Head of caudate nucleus (tissue), 42 donors: ENCODE data around the gene RBM19.
A peak's percentile ranks its signal among the peaks of the same experiment; 100 is the strongest.

ENCODE experiments used
- DNase-seq, 42 donors: peaks; one replicate each; pipeline versions ENCODE4 v3.0.0 to v3.0.0-alpha.2; 2020 to 2021; ENCODE audit warnings: mixed read lengths in 7 of 42
- intact Hi-C: fragments of 100-400 bp; cut with DNase I; formaldehyde crosslinking; loops from one replicate; pipeline ENCODE4 v1.15.0; 2022

The RBM19 gene

DNA sequence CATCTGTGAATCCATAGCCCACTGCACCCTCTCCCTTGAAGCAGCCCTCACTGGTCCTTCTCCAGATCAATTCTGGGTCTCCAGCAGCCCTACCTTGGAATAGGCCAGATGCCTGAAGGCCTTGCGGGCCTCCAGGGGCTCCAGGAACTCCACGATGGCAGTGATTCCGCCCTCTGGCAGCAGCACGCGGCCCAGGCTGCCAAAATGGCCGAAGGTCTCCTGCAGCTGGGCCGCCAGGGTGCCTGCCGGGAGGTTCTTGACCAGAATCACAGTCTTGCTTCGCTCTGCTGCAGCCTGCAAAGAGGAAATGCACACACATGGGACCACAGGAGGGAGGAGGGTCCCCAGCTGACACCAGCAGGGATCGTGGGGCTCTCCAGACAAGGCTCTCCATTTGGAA lies 26.3 kb downstream of the RBM19 start:
- intact Hi-C loops, result no loop called here
- no peak for DNase-seq

DNA sequence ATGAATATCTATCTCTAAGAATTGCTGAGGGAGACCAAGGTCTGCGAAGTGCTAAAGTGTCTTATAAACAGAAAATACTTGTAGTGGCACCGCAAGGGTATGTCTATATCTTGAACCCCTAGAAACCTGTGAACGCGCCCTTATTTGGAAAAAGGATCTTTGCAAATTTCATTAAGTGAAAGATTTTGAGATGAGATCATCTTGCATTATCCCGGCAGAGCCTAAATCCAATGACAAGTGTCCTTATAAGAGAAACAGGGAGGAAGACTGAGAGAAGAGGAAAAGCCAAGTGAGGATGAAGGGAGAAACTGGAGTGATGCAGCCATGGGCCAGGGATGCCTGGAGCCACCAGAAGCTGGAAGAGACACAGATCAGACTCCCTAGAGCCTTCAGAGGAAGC lies 27.7 kb downstream of the RBM19 start:
- intact Hi-C loops, result no loop called here
- DNase-seq, result no peak

DNA sequence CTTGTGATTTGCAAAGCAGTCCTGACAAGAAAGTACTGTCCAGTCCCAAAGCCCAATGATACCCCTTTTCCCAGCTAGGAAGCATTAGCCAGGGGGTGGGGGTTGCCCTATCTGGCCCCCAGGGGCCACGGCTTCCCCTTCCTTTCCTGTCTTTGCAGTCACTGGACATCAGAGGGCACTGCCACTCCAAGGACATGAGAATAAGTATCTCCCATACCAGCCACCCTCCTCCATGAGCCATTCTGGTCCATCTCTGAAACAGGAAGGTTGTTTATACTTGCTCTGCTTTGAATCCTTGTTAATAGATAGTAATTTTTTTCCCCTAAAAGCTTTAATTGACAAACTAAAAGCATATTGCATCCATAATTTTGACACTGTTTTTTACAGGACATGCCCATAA lies 29.7 kb downstream of the RBM19 start:
- intact Hi-C loops, result no loop called here
- no peak for DNase-seq

DNA sequence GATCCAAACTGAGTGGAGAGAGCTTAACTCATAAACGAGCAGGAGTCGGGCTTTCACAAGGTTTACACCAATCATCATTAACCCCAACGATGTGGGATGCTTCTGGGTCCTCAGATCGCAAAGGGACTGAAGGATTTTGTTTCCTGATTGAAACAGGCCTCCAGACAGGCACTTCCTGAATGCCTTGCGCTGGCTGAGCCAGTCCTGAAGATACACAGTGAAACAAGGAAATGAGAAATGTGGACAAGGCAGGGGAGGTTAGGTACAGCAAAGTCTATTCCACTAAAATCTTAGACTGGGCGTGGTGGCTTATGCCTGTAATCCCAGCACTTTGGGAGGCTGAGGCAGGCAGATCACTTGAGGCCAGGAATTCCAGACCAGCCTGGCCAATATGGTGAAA lies 30.7 kb downstream of the RBM19 start:
- DNase-seq, result no peak
- intact Hi-C loops, result no loop called here

DNA sequence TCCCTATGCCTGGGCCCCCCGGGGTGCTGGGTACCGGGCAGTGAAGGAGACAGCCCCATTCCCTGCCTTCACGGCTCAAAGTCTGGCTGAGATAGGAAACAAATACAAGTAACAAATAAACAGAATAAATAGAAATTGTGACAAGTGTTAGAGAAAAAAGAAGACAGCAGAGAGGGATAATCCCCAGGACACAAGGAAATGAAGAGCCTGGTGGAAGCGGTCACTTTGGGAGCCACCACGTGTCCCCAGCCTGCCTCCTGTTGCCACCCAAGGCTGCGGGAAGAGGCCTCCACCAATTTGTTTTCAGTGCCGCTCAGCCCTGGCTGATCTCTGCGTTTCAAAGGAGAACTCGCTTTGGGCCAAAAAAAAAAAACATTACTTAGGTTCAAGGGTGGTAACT lies 31.2 kb downstream of the RBM19 start:
- DNase-seq, result no peak
- intact Hi-C loops, result no loop called here

DNA sequence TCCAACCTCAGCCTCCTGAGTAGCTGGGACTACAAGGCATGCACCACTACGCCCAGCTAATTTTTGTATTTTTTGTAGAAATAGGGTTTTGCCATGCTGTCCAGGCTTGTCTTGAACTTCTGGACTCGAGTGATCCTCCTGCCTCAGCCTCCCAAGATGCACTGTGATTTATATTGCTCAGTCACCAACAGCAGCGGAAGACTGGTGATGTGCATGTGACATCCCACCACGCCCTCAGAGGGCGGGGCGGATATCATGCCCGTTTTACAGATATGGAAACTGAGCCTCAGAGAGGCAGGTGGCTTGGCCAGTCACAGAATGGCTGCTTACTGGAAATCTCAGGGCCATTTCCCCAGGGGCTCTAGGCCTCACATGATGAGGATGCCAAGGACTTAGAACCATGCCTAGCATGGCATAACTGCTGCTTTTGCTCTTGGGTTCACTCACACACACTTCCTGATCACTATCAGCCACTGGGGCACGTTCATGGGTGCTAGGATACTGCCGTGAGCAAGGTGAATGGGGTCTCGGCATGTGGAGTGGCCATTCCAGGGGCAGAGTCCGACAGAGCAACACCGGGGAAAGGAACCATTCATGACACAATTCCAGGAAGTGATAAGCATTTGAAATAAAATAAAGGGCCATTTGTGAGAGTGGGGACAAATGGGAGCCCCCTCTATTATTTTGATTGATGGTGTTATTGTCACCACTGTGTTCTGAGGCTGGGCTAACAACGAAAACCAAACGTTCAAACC lies 31.9 kb downstream of the RBM19 start:
- intact Hi-C loops, result no loop called here
- no peak for DNase-seq

DNA sequence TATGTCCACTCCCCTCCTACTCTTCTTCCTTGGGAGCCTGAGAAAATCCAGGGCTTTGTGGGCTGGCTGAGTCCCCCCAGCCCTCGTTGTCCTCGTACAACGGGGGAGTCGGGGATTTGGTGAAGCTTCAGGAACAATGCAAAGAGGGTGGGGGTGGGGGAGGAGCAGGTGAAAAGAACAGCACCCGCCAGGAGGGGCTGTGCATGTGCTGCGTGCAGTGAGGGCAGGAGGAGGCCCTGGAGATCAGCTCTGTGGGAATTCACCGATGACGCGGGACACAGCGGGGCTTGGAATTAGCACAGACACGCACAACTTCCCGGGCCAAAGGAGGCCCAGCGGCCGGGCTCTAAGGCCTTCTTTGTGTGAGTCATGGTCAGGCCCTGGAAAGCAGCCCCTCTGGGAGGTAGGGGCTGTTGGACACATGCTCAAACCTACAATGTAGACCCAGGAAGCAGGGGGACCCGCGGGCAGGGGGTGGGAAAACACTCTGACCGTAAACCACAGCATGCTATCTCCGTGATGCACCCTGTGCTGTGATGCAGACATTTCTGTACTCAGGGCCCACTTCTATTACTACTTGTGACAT lies 32.8 kb downstream of the RBM19 start:
- peak in 33 of 42 donors; percentile 10 to 71 (median 46) for DNase-seq
- intact Hi-C loops, result no loop called here

DNA sequence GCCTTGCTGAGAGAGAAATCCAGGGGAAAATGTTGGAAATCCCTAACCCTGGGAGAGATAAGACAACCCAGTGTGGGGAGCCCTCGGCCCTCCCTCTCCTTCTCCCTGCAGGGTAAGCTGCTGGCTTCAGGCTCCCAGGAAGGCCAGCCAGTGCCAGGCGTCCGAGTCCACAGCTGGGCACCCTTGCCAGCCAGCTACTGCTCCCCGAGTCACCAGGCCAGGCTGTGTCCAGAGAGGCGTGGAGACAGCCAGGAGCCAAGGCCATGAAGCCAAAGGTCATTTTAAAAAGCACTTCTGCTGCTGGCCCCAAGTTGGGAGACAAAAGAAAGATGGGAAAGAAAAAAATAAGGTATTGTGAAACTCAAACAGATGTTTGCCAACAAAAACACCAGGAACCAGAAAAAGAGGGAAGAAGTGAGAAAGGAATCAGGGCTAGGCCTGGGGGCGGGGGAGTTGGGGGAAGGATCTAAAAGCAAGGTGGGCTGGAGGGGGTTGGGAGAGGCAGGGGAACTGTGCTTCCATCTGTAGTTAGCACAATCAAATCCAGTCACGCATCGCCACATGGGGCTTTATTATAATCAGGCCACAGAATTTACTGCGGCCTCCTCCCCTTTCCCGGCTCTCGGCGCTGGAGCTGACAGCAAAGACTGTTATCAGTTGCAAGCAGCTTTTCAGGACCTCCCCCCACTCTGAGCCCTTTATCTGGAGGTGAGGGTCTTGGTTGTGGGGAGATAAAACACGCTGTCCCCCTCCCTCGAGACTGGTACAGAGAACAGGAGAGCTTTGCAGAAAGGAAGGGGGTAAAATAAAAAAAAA lies 33.5 kb downstream of the RBM19 start:
- intact Hi-C loops, result no loop called here
- peak; percentile 63 to 92 (median 84) for DNase-seq

DNA sequence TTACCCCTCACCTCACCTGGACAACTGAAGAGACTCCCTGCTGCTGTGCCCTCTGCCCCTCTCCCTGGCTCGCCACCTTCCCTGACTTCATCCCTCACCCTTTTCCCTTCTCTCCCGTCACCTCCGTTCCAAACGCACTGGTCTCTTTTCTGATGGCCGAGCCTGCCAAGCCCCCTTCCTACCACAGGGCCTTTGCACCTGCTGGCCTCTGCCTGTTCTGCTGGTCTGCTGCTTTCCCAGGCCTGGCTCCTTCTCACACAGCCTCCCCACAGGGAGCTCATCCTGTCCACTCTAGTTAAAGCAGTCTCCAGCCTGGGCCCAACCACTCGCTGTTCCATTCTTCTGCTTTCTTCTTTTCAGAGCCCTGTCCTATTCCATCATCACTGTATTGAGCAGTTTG lies 34.6 kb downstream of the RBM19 start:
- intact Hi-C loops, result no loop called here

DNA sequence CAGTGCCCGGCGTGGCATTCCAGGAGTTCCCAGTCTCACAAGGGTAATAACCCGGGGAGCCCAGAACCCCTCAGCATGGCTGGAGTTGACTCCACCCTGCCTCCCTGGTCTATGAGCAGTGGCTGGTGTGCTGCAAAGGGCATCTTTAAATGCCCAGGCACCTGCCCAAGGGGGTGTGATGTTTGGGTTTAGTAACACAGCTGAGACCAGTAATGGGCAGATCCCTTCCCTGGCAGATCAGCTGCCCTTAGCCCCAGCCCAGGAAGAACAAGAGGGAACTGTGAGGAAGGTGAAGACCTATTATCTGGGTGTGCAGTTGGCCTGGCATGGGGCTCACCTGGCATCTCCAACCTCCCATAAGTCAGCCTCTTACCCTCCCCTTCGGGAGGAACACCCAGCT lies 35.9 kb downstream of the RBM19 start:
- DNase-seq, result no peak
- intact Hi-C loops, result no loop called here

More for the DNA sequence above, 34.6 kb downstream of the RBM19 start:
- DNase-seq, result no peak

DNA sequence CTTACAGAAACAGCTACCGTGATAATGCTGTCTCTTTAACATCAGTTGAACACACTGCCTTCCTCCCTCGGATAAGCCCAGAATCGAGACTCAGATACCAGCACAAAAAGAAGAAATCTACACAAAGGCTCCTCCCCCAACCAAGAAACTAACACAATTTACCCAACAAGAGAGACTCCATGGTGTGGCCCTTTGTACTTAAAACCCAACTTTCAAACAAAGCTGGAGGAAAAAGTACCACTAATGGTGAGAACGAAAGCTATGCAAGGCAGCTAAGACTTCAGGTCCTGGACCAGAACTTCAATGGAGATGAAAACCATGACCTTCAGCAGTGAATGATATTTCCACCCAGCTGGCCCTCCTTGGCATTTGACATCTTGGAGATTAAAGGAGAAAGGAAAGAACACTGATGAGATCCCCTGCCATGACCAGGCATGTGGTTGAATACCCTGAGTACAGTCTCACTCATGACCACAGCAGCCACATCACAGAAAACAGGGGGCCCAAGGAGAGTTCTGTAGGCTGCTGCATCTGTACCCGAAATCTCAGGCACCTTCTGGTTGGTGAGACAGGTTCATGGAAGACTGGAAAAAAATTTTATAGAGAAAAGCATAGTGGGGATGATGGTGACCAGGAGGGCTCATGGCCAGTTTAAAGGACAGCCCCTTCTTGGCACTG lies 36.7 kb downstream of the RBM19 start:
- intact Hi-C loops, result no loop called here
- DNase-seq, result no peak

DNA sequence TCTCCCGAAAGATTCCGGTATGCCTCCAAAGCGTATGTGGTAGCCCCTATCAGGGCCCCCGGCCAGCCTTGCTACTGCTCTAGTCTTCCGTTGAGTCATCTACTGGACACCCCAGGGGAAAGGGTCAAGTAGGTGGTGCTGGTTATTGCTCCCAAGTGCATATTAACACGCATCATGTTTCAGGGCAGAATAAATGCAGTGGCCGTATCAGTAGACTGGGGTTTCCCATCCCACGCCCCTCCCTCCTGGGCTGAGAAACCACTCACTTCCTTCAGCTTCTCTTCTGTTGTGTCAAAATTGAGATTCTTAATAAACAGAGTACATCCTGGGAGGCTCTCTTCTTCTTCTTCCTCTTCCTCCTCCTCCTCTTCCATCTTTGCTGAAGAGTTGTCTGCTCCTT lies 39.3 kb downstream of the RBM19 start:
- no peak for DNase-seq
- intact Hi-C loops, result no loop called here

DNA sequence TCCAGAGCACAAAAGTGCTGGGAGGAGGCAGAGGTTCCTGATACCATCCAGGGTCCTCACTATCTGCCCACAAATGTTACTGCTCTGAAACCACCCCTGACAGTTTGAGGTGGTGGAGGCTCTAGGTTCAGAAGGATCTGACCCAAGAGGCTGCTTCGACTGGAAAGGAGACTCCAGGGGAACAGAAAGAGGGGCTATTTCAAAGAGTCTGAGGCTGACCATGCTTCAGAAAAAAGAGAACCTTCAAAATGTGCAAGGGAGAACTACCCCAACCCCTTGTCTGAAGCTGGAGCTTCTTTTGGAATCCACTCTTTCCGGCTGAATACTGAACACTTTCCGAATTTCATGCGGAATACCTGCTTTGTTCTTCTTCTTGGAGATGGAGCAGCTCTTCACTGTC lies 41.8 kb downstream of the RBM19 start:
- intact Hi-C loops, result no loop called here
- DNase-seq, result no peak

DNA sequence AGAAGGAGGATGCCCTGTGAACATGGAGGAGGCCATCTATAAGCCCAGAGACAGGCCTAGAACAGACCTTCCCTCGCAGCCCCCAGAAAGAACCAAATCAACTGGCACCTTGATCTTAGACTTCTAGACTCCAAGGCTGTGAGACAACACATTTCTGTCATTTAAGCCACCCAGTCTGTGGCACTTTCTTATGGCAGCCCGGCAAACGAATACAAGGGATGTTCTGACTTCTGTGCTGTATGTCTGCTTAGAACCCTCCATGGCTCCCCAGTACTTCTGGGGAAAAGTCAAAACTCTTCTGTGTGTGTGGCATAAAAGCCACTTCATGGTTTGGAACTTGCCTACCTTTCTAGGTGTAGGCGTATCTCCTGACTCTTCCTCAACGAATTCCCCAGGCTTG lies 42.9 kb downstream of the RBM19 start:
- no peak for DNase-seq
- intact Hi-C loops, result no loop called here

DNA sequence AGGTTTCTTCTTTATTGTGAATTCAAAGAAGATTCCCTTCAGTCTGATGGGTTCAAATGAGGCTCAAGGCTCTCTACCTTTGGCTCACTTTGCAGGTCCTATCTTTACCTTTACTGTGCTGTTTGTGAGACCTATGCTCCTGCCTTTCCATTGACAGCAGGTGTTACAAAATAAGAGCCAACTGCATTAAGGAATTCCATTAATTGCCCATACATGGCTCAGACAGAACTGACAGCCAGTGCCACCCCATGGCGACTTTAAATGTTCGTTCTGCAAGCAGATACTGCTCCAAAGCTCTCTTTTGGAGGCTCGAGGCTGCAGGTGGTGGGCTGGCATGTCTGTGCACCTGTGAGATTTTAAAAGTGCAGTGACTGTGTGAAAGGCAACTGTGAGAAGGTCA lies 44.7 kb downstream of the RBM19 start:
- peak in 5 of 42 donors; percentile 20 to 56 (median 22) for DNase-seq
- intact Hi-C loops, result no loop called here

DNA sequence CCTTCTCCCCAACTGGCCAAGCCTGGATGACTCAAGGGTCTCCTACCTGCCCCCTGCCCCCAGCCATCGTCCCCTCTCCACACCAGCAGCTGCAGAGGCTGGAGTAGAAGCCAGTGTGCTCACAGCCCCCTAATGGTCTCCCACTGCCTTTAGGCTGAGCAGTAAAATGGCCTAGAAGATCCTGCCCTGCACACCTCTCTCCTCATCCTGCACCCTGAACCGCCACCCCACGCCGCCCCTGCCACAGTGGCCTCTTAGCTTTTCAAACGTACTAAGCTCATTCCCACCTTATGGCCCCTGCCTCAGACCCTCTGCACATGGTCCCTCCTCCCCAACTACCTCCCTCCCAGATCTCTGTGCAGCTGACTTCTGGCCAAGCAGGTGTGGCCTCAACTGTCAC lies 46.3 kb downstream of the RBM19 start:
- DNase-seq, result no peak
- intact Hi-C loops, result no loop called here

DNA sequence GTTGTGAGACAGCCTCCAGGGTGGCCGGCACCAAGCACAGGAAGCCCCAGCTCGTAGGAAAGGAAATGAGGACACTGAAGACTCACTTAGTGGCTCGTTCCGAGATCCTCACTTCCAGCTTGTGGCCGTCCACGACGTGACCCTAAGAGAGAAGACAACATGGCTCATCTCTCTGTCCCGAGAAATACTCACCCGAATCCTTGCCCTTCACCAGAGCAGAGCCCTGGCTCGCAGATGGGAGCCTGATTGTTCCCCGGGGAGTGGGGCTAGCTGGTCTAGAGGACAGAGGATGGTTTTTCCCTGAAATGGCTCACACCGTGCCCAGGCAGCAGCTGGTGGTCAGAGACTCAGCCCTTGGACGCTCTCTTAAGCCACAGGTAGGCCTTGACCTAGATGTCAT lies 47.8 kb downstream of the RBM19 start:
- no peak for DNase-seq
- intact Hi-C loops, result no loop called here

DNA sequence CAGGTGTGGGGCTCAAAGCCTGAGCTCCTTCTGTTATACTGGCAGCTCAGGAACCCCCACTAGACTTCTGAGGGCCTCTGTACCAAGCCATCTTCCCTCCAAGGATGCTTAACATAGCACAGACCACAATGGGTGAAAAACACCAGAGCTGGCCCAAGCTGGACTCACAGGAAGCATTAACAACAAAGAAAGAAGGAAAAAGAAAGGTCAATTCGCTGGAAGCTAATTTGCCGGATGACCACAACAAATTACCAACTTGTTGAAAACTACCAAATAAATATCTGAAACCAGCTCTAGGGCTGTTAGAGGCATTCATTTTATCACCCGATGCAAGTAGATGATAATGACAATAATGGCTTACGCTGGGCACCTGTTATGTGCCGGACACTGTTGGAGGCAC lies 48.7 kb downstream of the RBM19 start:
- intact Hi-C loops, result no loop called here
- no peak for DNase-seq

DNA sequence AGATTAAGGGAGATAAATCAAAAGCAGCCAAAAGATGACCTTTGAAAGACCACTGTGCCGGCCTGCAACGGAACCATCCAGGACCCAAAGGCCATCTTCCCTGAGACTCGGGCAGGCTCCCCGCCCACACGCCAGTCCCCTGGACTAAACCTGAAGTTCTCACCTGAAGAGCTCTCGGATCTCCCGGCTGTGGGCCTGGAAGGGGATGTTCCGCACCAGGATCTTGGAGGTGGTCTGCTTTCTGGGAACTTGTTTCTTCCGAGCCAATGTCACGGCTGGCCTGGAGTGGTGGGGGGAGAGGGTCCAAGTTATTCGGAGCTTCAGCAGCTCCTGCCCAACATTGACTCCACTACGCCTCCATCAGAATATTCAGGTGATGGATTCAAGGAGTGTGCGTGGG lies 51.3 kb downstream of the RBM19 start:
- intact Hi-C loops, result loop anchor here (5.0 kb wide), 2 partner anchors 268 to 453 kb away; no protein-coding TSS in a partner anchor
- no peak for DNase-seq

DNA sequence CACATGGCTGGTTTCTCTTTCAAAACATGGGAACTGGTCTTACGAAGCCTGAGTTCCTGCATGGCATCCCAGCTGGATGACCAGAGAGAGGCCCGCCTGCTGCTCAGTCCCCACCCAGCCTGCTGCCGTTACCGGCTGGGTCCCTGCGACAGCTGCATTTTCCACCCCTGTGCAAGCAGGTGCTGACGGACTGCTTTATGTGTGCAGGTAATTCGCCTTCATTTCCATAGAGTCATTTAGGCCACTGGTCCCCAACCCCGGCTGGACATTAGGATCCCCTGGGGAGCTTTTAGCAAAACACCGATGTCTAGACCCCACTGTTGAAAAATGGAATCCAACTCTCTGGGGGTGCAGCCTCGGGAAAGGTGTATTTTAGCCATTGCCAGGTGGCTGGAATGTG lies 51.9 kb downstream of the RBM19 start:
- intact Hi-C loops, result loop anchor here (5.0 kb wide), 2 partner anchors 267 to 452 kb away; no protein-coding TSS in a partner anchor
- no peak for DNase-seq
